Peyer's patch (tissue), 4 donors: Measurements from ENCODE around the gene MOK.

Experiments used
- CTCF ChIP-seq, 6 experiments: fragments of 450-650 bp in 4 of 6; fragments of 200-600 bp in 2 of 6; sonication (generic) in 1 of 6; IDR thresholded peaks; one replicate each; pipeline ENCODE4 v1.5.1; 2017 to 2019; ENCODE audit warnings: antibody characterized with exemption in 6 of 6, mild to moderate bottlenecking in 3 of 6, moderate library complexity in 1 of 6
- POLR2A ChIP-seq, 2 donors: fragments of 450-650 bp; IDR thresholded peaks; one replicate each; pipeline ENCODE4 v1.5.1; 2017; ENCODE audit warnings: antibody characterized with exemption in 2 of 2, mild to moderate bottlenecking in 2 of 2, moderate library complexity in 2 of 2

GRCh38 chr14:102201776-102202175 lies 103.2 kb downstream of the MOK start:
- TF ChIP-seq CTCF (IDR thresholded peaks at IDR 0.05) (no peak), POLR2A (IDR thresholded peaks at IDR 0.05) (no peak)
